Measurements from ENCODE around the gene VSIG10.
"Not testable (repeated sequence)": the region's sequence is repeated elsewhere in the genome, so short reads cannot be mapped to it uniquely, and the experiment has no call there.

The VSIG10 gene

DNA sequence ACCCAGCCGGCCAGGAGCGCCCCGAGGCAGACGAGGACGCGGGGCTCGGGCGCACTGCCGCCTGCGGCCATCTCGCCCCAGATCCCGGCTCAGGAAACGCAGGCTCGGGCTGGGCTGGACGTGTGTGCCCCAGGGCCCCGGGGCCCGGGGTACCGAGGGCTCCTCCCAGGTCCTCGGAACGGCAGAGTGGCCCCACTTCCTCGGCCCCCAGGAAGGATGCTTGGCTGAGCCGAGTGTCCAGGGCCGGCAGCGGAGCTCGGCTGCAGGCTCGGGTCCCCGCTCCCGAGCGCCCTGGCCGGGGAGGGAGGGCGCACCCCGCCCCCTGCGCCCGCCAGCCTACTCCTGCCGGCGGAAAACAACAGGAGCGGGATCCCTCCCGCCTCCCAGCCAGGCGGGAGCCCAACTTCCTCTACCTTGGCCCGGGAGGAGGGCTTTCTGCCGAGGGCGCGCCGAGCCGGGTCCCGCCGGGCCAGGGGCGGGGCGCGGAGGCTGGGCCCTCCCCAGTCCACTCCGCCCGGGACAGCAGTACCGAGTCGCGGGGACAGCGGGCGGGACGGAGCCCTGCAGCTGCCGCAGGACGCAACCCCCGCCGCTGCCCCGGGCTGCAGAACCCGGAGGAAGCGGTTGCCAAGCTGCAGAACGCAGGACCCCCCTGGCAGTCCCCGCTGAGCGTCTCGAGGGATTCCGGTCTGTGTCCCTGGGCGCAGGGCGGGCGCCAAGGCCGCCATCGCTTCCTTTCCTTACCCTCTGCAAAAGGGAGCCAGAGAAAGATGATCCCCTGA lies at the start of gene VSIG10:
Gene VSIG10, minus strand, starts transcription at position 411 of the 782 bp plus-strand sequence. Its CDS starts 340 bp downstream, at position 71.
- DNase-seq = peak; percentile 60

- DNase-seq = no peak
These were observed 47.9 kb upstream of the VSIG10 start for GRCh38 chr12:118151755-118152154.

GRCh38 chr12:118150625-118151024 lies 46.8 kb upstream of the VSIG10 start:
- no peak for DNase-seq

- no peak for DNase-seq
These were observed 44.5 kb upstream of the VSIG10 start for GRCh38 chr12:118148287-118148686.

- DNase-seq = no peak
These were observed 42.0 kb upstream of the VSIG10 start for GRCh38 chr12:118145798-118146156.

- DNase-seq = no peak
These were observed 41.4 kb upstream of the VSIG10 start for GRCh38 chr12:118145113-118145797.

DNA sequence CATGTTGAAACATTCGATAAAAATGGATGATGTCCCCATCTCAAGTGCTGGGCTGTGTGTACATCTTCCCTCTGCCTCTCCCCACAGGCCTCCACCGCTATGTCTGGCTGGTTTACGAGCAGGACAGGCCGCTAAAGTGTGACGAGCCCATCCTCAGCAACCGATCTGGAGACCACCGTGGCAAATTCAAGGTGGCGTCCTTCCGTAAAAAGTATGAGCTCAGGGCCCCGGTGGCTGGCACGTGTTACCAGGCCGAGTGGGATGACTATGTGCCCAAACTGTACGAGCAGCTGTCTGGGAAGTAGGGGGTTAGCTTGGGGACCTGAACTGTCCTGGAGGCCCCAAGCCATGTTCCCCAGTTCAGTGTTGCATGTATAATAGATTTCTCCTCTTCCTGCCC lies 40.7 kb upstream of the VSIG10 start:
- no peak for DNase-seq

GRCh38 chr12:118140825-118141224 lies 37.0 kb upstream of the VSIG10 start:
- DNase-seq = no peak

DNA sequence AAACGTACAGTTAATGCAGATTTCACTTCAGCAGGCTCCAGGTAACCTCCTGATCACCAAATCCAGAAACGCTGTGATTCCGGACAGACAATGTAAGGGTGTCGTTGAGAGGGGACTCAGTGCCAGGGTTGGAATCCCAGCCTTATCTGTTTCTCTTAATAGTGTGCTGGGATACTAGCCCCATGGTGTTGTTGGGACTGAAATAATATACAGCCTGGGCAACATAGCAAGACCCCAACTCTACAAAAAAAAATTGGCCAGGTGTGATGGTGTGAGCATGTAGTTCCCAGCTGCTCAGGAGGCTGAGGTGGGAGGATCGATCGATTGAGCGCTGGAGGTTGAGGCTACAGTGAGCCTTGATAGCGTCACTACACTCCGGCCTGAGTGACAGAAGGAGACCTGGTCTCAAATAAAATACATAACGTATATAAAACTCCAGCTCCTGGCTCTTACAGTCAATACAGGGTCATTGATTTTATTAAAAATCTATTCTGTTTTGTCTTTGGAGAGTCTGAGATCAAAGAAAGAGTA lies 33.4 kb upstream of the VSIG10 start:
- no peak for DNase-seq

DNA sequence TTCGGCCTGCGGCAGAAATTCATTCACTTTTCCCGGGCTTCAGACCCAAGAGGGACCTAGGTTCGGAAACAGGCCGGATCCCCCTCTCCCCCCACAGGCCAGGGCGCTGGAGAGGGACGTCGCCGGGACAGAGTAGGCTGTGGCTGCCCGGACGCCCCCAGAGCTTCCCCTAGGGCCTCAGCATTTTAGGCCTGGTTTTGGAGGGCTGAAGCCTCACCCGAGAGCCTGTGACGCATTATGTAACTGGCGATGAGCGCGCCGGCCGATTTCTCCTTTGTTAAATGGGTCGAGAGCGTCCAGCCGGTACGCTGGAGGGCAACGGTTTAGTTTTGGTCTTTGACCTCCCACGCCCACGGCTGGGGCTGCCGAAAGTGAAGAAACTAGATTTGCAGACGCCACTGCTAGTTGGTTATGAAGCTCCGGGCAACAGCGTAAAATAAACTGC lies 32.8 kb upstream of the VSIG10 start:
- DNase-seq = no peak

- peak; percentile 89 for DNase-seq
These were observed 32.2 kb upstream of the VSIG10 start, which contains the start of gene PEBP1 for GRCh38 chr12:118135788-118136558. Gene PEBP1 (plus strand): TSS chr12:118136124. CDS start chr12:118136210, 86 bp downstream.

DNA sequence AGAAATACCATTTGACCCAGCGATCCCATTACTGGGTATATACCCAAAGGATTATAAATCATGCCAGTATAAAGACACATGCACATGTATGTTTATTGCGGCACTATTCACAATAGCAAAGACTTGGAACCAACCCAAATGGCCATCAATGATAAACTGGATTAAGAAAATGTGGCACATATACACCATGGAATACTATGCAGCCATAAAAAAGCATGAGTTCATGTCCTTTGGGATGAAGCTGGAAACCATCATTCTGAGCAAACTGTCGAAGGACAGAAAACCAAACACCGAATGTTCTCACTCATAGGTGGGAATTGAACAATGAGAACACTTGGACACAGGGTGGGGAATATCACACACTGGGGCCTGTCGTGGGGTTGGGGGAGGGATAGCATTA lies 25.6 kb upstream of the VSIG10 start:
- DNase-seq = not testable (repeated sequence)

- no peak for DNase-seq
These were observed 24.1 kb upstream of the VSIG10 start for GRCh38 chr12:118127867-118128266.

- DNase-seq = no peak
These were observed 22.4 kb upstream of the VSIG10 start for GRCh38 chr12:118126119-118126757.

DNA sequence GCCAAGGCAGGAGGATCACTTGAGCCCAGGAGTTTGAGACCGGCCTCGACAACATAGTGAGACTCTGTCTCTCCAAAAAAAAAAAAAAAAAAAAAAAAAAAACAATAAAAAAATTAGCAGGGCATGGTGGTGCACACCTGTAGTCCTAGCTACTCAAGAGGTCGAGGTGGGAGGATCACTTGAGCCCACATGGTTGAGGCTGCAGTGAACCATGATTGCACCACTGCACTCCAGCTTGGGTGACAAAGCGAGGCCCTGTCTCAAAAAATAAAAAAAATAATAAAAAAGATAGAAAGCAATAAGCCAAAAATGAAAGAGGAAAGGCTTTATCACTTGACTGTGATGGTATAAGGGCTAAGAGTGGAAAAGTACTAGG lies 21.9 kb upstream of the VSIG10 start:
- no peak for DNase-seq

- DNase-seq = no peak
These were observed 20.6 kb upstream of the VSIG10 start for GRCh38 chr12:118124333-118124874.

- DNase-seq = no peak
These were observed 18.5 kb upstream of the VSIG10 start for GRCh38 chr12:118122264-118122663.

DNA sequence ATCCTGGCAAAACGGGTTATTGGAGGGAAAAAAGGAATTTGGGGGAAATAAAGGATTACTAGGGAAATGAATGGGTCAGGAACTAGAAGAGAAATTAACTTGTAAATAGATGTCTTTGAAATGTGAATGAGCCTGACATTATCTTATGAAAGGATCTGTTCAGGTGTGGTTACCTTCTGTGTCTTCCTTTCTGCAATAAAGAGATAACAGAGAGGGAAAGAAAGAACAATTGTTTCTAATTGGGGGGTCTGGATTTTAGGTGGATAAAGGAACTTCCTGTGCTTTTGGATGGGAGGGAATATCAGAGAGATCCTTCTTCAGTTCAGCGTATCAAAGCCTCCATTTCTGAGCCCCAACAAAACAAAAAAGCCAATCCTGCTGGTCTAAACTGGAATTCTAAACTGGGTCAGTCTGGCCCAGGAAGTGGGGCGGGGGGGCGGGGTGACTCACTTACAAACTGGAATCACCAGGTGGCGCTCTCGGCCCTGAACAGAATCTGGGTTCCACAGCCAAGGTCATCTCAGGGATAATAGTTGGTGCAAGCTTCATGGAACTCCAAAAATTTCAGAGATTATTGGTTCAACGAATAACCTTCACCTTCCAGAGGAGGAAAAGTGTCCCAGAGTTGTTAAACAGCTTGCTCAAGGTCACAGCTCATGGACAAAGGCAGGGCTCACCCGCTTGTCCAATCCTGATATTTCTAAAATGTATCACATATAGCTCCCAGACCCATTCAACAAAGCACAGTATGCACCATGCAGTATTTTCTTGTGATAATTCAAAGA lies 17.0 kb upstream of the VSIG10 start:
- peak; percentile 30 for DNase-seq

DNA sequence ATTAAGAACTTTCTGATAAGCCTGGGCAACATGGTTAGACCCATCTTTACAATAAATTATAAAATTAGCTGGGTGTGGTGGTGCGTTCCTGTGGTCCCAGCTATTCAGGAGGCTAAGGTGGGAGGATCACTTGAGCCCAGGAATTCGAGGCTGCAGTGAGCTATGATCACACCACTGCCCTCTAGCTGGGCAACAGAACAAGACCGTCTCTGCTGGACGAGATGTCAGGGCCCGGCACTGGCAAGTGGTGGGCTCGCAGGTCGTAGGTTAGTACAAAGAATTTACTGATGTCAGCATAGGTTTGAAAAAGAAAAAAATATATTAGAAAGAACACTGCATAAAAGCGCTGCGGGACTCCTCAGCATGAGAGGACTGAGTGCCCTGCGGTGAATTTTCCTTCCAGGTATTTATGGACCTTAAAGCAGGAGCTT lies 15.7 kb upstream of the VSIG10 start:
- no peak for DNase-seq

- DNase-seq = no peak
These were observed 5.3 kb upstream of the VSIG10 start for GRCh38 chr12:118109088-118109487.

DNA sequence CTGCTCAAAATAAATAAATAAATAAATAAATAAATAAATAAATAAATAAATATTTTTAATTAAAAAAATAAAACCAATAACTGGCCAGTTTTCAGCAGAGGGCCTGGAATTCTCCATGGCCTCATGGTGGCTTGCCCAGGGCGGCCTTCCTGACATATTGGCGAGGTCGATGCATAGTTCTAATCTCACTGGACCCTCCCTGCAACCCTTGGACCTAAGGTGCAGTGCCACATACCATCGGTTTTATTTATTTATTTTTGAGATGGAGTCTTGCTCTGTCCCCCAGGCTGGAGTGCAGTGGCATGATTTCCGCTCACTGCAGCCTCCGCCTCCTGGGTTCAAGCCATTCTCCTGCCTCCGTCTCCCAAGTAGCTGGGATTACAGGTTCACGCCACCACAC lies 3.9 kb upstream of the VSIG10 start:
- no peak for DNase-seq

GRCh38 chr12:118107011-118107410 lies 3.2 kb upstream of the VSIG10 start:
- no peak for DNase-seq
